MG63 (cell line): Measurements from ENCODE around the gene RAB29. TPM values are rescaled to one million over a fixed set of nuclear protein-coding genes. Genes with fewer than 3 reads are reported as not detected.
"Not testable (repeated sequence)": the region's sequence is repeated elsewhere in the genome, so short reads cannot be mapped to it uniquely, and the experiment has no call there.

Experiments
- DNase-seq: peaks from one replicate; pipeline ENCODE4 v3.0.0-alpha.2; 2020
- H3K27me3 ChIP-seq: fragments of 250-450 bp; sonication (Bioruptor Pico); 2 replicates; pipeline ENCODE4 v1.5.1; 2020; ENCODE audit warnings: mild to moderate bottlenecking, moderate library complexity
- H3K36me3 ChIP-seq: fragments of 250-450 bp; sonication (Bioruptor Pico); 2 replicates; pipeline ENCODE4 v1.5.1; 2020; ENCODE audit warnings: mild to moderate bottlenecking, moderate library complexity
- H3K4me3 ChIP-seq: fragments of 250-450 bp; sonication (Bioruptor Pico); 2 replicates; pipeline ENCODE4 v1.5.1; 2020; ENCODE audit warnings: mild to moderate bottlenecking, moderate library complexity
- H3K9me3 ChIP-seq: fragments of 250-450 bp; sonication (Bioruptor Pico); 2 replicates; pipeline ENCODE4 v1.5.1; 2020; ENCODE audit warnings: mild to moderate bottlenecking, moderate library complexity
- total RNA-seq: library from RNA; depleted of rRNA; stranded (reverse); fragments of >200 nt; shearing (Covaris generic); gene quantifications from 2 replicates; pipeline ENCODE4 v1.2.3, GENCODE V29; 2014; ENCODE audit warnings: low replicate concordance; rRNA removed

RAB29 gene
- 13.6 and 18.5 TPM in 2 replicates for total RNA-seq

- Histone ChIP-seq H3K27me3 (no peaks in the 10 kb centered on the region), H3K9me3 (no peaks in the 10 kb centered on the region), H3K4me3 (peak within 1 kb of the TSS; percentile 65), H3K36me3 (peaks cover 8% of the 10 kb centered on the region)
- DNase-seq: peak; percentile 87
These were observed at the start of gene RAB29 for GRCh38 chr1:205775015-205775716. Gene RAB29 (minus strand): TSS chr1:205775482. CDS start chr1:205774956, 526 bp downstream.

GRCh38 chr1:205824180-205824579, 48.9 kb upstream of the RAB29 start:
- Histone ChIP-seq H3K9me3 (peaks cover 9% of the 10 kb centered on the region), H3K36me3 (no peaks in the 10 kb centered on the region), H3K4me3 (no peak overlapping the region), H3K27me3 (no peaks in the 10 kb centered on the region)
- no peak for DNase-seq

GRCh38 chr1:205823260-205823659, 48.0 kb upstream of the RAB29 start:
- H3K4me3 ChIP-seq, H3K36me3 ChIP-seq, H3K9me3 ChIP-seq, H3K27me3 ChIP-seq, DNase-seq: not testable (repeated sequence)

- peaks cover 9% of the 10 kb centered on the region for H3K9me3 ChIP-seq
- no peak for DNase-seq
- H3K36me3 ChIP-seq: no peaks in the 10 kb centered on the region
- H3K4me3 ChIP-seq: no peak overlapping the region
- H3K27me3 ChIP-seq: no peaks in the 10 kb centered on the region
These were observed 47.1 kb upstream of the RAB29 start for GRCh38 chr1:205822397-205822796.

- Histone ChIP-seq H3K27me3 (no peaks in the 10 kb centered on the region), H3K9me3 (peaks cover 2% of the 10 kb centered on the region), H3K4me3 (no peak overlapping the region), H3K36me3 (no peaks in the 10 kb centered on the region)
- no peak for DNase-seq
These were observed 42.7 kb upstream of the RAB29 start for GRCh38 chr1:205817988-205818387.

GRCh38 chr1:205817364-205817763, 42.1 kb upstream of the RAB29 start:
- Histone ChIP-seq H3K4me3 (no peak overlapping the region), H3K36me3 (no peaks in the 10 kb centered on the region), H3K27me3 (no peaks in the 10 kb centered on the region), H3K9me3 (peaks cover under 1% of the 10 kb centered on the region)
- no peak for DNase-seq

- Histone ChIP-seq H3K36me3 (peaks cover 14% of the 10 kb centered on the region), H3K9me3 (no peaks in the 10 kb centered on the region), H3K4me3 (peak overlapping the region; percentile 77), H3K27me3 (no peaks in the 10 kb centered on the region)
- no peak for DNase-seq
These were observed 38.4 kb upstream of the RAB29 start for GRCh38 chr1:205813755-205814058.

- Histone ChIP-seq H3K36me3 (peaks cover 19% of the 10 kb centered on the region), H3K27me3 (no peaks in the 10 kb centered on the region), H3K9me3 (no peaks in the 10 kb centered on the region), H3K4me3 (peak within 1 kb of the TSS; percentile 77)
- DNase-seq: peak; percentile 93
These were observed 37.8 kb upstream of the RAB29 start, which contains the start of gene SLC41A1 for GRCh38 chr1:205812878-205813754. Gene SLC41A1 (minus strand): TSS chr1:205813198. CDS start chr1:205810441, 2,757 bp downstream.

GRCh38 chr1:205812271-205812877, 37.1 kb upstream of the RAB29 start:
- H3K27me3 ChIP-seq: no peaks in the 10 kb centered on the region
- H3K9me3 ChIP-seq: no peaks in the 10 kb centered on the region
- DNase-seq: peak; percentile 39
- H3K36me3 ChIP-seq: peaks cover 21% of the 10 kb centered on the region
- peak overlapping the region; percentile 77 for H3K4me3 ChIP-seq

GRCh38 chr1:205811660-205812059, 36.4 kb upstream of the RAB29 start:
- Histone ChIP-seq H3K9me3 (no peaks in the 10 kb centered on the region), H3K27me3 (no peaks in the 10 kb centered on the region), H3K36me3 (peaks cover 25% of the 10 kb centered on the region), H3K4me3 (peak overlapping the region; percentile 77)
- DNase-seq: peak; percentile 23

GRCh38 chr1:205810448-205811157, 35.3 kb upstream of the RAB29 start:
- DNase-seq: no peak
- Histone ChIP-seq H3K36me3 (peaks cover 30% of the 10 kb centered on the region), H3K9me3 (no peaks in the 10 kb centered on the region), H3K27me3 (no peaks in the 10 kb centered on the region), H3K4me3 (no peak overlapping the region)

GRCh38 chr1:205809942-205810345, 34.7 kb upstream of the RAB29 start:
- H3K4me3 ChIP-seq: no peak overlapping the region
- no peaks in the 10 kb centered on the region for H3K27me3 ChIP-seq
- no peaks in the 10 kb centered on the region for H3K9me3 ChIP-seq
- DNase-seq: no peak
- H3K36me3 ChIP-seq: peaks cover 33% of the 10 kb centered on the region

- Histone ChIP-seq H3K36me3 (peaks cover 38% of the 10 kb centered on the region), H3K9me3 (no peaks in the 10 kb centered on the region), H3K4me3 (no peak overlapping the region), H3K27me3 (no peaks in the 10 kb centered on the region)
- no peak for DNase-seq
These were observed 34.2 kb upstream of the RAB29 start for GRCh38 chr1:205809469-205809868.

GRCh38 chr1:205805082-205805711, 29.9 kb upstream of the RAB29 start:
- no peaks in the 10 kb centered on the region for H3K27me3 ChIP-seq
- no peak overlapping the region for H3K4me3 ChIP-seq
- peaks cover 56% of the 10 kb centered on the region for H3K36me3 ChIP-seq
- DNase-seq: peak; percentile 55
- H3K9me3 ChIP-seq: no peaks in the 10 kb centered on the region

- no peak overlapping the region for H3K4me3 ChIP-seq
- DNase-seq: no peak
- H3K27me3 ChIP-seq: no peaks in the 10 kb centered on the region
- H3K9me3 ChIP-seq: no peaks in the 10 kb centered on the region
- peaks cover 54% of the 10 kb centered on the region for H3K36me3 ChIP-seq
These were observed 29.3 kb upstream of the RAB29 start for GRCh38 chr1:205804605-205805004.

GRCh38 chr1:205803986-205804385, 28.7 kb upstream of the RAB29 start:
- no peak overlapping the region for H3K4me3 ChIP-seq
- H3K36me3 ChIP-seq: peaks cover 54% of the 10 kb centered on the region
- DNase-seq: no peak
- no peaks in the 10 kb centered on the region for H3K27me3 ChIP-seq
- no peaks in the 10 kb centered on the region for H3K9me3 ChIP-seq
